Left colon (tissue), 2 donors: ENCODE results near the gene NFKBIL1. TPM values are rescaled to one million over a fixed set of nuclear protein-coding genes. Genes with fewer than 3 reads are reported as not detected.
"Not testable (repeated sequence)": the region's sequence is repeated elsewhere in the genome, so short reads cannot be mapped to it uniquely, and the experiment has no call there.

Experiments
- ATAC-seq: fragments of 200-7000 bp; cut with Tn5 transposase; one replicate; pipeline ENCODE4 v1.9.1; 2020; ENCODE audit warnings: mild to moderate bottlenecking, moderate library complexity
- DNase-seq, 2 donors: peaks; one replicate each; pipeline ENCODE4 v3.0.0-alpha.2; 2020
- intact Hi-C, 2 donors: fragments of 100-400 bp; cut with DNase I in 1 of 2; cut with micrococcal nuclease in 1 of 2; formaldehyde crosslinking; loops; one replicate each; pipeline versions ENCODE4 v1.11.2 to v1.14.0; 2022; cut with DNase I, micrococcal nuclease
- long read RNA-seq: library from polyadenylated mRNA; unstranded; transcript quantifications from one replicate; pipeline ENCODE4 v2.0.0, GENCODE V29; 2021
- total RNA-seq, 2 donors: library from RNA; stranded (reverse); fragmentation: NEBNext Ultra II Directional; extraction: Animal tissue kit (Norgen Biotek cat#: 25700); gene quantifications; one replicate each; pipeline ENCODE4 v1.2.1, GENCODE V29; 2021
- donor health status: DM: no; HTN: no; CAD: no.
- donor health status: DM: yes; HTN: yes; CAD: no.

Gene NFKBIL1, protein sequence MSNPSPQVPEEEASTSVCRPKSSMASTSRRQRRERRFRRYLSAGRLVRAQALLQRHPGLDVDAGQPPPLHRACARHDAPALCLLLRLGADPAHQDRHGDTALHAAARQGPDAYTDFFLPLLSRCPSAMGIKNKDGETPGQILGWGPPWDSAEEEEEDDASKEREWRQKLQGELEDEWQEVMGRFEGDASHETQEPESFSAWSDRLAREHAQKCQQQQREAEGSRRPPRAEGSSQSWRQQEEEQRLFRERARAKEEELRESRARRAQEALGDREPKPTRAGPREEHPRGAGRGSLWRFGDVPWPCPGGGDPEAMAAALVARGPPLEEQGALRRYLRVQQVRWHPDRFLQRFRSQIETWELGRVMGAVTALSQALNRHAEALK
- 10 to 100 TPM; 14.4 to 18.0 TPM for total RNA-seq
- long read RNA-seq, transcript NFKBIL1-203 (4 exons, 1,478 nt), result major isoform, 8 of 12 reads
- long read RNA-seq, partial matches to known transcripts, result 1 of 12 reads
- long read RNA-seq, other reads (novel, unspliced or antisense), result 0 of 12 reads

DNA sequence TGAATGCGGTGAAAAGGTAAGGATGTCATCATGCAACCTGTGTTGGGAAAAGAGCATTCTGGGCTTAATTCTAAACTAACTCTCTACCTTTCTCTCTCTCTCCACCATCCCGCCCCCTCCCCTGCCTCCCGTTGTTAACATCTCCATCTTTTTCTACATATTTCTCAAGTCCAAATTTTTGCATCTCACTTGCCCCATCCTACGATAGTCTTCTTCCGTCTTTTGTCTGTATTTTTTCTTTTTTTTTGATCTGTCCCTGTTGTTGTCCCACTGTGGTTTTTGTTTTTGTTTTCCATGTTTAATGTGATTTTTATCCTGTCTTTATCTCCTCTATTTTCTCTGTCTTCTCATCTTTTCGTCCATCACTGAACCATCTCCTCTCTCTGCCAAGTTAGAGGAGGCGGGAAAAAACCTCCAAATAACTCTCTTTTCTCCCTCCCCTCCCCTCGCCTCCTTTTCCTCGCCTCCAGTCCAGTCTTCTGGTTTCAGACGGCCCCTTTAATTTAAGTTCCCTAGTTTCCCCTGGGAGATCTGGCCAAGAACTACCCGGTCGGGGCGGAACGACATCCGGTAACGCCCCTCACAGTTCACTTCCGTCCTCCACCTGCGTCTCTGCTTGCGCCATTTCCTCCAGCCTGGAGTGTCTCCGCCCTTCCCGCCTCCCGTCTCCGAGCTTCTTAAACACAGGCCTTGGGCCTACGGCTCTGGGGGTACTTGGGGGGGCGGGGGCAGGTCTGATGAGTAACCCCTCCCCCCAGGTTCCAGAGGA is at the start of gene NFKBIL1:
Gene NFKBIL1, plus strand, starts transcription at position 651 of the 769 bp plus-strand sequence. Its CDS starts 87 bp downstream, at position 738.
- intact Hi-C loops, result no loop called here
- ATAC-seq (peak; percentile 95), DNase-seq (peak; percentile 93 to 97)

DNA sequence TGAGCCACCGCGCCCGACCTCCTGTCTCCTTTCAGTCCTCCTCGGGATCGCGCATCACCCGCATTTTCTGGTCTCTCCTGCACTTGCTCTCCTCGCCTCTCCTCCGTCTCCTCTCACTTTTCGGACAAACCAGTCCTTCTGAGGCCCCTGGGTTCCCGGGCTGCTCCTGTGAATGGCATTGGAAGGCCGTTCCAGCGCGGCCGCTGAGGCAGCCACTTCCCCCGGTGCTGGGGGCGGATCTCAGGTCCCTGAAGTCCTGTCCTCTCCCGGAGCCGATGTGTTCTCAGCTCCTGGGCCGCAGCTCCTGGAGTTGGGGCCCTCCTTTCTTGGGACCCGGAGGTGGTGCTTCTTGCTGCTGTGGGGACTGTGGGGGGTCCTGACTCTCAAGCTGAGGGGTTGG is 48.7 kb upstream of the NFKBIL1 start:
- DNase-seq (no peak), ATAC-seq (no peak)
- intact Hi-C loops, result no loop called here

DNA sequence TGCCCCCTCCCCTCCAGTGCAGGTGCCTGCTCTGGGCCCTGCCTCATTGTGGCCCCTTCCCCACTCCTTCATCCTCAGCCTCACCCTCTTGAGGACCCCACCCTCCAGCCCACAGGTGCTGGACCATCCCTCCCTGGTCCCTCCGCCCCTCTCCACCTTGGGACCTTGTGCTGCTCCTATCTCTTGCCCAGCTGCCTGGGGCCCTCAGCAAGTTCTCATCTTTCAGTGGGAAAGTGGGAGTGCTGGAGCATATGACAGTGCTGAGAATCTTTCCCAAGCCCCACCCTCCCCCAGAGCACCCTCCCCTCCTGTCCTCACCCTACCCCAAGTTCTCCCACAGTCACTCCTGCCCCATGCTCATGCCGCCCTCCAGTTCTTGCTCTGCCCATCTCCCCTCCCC is 47.8 kb upstream of the NFKBIL1 start:
- ATAC-seq, DNase-seq, intact Hi-C loops: not testable (repeated sequence)

DNA sequence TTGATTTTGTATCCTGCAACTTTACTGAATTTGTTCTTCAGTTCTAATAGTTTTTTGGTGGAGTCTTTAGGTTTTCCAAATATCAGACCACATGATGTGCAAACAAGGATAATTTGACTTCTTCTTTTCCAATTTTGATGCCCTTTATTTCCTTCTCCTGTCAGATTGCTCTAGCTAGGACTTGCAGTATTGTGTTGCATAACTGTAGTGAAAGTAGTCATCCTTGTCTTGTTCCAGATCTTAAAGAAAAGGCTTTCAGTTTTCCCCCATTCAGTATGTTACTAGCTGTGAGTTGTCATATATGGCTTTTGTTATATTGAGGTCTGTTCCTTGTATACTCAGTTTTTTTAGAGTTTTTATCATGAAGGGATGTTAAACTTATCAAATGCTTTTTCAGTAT is 44.8 kb upstream of the NFKBIL1 start:
- ATAC-seq, result no peak
- no peak for DNase-seq
- intact Hi-C loops, result no loop called here

DNA sequence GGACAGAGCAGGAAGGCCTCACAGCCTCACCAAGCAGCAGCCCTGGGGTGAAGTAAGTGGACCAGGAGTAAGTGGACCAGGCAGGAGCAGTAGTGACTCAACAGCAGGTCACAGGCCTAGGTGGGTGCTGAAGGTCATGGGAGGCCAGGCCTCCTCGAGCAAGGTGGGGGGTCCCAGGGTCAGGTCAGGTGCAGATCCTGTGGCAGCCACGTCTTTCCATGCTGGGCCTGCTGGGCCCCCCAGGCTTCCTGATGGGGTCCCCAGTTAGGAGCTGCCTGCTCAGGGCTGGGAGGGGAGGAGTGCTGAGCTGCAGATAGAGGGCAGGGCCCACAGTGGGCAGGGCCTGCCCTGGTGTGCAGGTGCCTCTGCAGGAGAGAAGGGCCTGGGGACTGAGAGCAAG is 38.4 kb upstream of the NFKBIL1 start:
- DNase-seq, ATAC-seq, intact Hi-C loops: not testable (repeated sequence)

DNA sequence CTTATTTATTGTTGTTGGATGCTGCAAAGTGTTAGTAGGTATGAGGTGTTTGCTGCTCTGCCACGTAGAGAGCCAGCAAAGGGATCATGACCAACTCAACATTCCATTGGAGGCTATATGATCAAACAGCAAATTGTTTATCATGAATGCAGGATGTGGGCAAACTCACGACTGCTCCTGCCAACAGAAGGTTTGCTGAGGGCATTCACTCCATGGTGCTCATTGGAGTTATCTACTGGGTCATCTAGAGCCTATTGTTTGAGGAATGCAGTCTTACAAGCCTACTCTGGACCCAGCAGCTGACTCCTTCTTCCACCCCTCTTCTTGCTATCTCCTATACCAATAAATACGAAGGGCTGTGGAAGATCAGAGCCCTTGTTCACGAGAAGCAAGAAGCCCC is 37.4 kb upstream of the NFKBIL1 start:
- DNase-seq, result no peak
- intact Hi-C loops, result no loop called here

DNA sequence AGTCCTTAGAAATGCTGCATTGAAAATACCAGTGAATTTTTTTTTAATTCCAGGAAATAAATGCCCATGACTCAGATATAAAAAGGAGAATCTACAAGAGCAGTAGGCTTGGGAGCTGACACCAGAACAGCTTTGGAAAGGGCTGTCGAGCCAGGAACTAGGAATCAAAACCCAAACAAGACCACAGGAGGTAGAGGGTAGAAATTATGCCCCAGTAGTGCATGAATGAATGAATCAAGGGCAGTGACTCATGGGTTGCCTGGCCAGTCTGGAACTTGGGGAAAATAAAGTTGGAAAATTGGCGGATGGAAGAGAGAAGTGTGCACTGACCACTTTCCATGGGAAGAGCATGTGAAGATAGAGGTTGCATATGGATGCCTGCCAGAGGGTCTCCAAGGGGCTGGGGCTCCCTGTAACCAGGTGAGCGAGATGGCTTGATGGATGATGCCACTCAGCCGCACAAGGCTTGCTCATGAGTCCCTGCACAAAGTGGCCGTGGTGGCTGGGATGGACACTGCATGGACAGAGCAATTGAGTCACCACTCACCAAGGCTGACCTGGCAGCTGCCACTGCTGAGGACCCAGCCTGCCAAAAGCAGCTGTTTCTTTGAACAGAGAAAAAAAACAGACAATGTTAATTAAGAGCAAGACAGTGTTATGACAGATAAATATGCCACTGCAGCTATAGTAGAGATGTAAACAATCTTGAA is 33.8 kb upstream of the NFKBIL1 start:
- intact Hi-C loops, result no loop called here
- DNase-seq (no peak), ATAC-seq (no peak)

More for the DNA sequence above, 37.4 kb upstream of the NFKBIL1 start:
- no peak for ATAC-seq

DNA sequence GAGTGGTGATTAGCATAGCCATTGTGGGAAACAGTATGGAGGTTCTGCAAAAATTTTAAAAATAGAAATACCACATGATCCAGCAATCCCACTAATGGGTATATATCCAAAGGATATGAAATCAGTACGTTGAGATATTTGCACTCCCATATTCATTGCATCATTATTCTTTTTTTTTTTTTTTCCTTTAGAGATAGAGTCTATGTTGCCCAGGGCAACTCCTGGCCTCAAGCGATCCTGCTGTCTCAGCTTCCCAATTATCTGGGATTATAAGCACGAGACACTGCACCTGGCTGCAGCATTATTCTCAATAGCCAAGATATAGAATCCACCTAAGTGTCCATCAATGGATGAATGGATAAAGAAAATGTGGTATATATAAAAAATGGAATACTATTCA is 25.6 kb upstream of the NFKBIL1 start:
- intact Hi-C loops, result no loop called here
- DNase-seq, result no peak
- no peak for ATAC-seq

DNA sequence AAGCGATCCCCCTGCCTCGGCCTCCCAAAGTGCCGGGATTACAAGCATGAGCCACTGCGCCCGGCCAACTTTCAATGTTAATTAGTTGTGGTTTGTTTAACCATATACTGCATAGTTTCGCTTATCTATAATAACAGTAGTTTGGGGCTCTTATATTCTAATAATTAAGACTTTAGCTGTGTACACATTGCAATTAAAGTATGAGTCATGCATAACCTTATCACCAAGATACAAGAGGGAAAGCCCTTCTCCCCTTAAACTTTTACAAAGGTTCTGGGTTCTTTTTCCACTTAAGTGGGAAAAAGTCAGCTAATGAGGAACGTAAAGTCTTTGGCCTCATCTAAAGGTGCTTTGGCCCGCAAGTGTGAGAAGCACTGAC is 21.9 kb upstream of the NFKBIL1 start:
- no peak for DNase-seq

DNA sequence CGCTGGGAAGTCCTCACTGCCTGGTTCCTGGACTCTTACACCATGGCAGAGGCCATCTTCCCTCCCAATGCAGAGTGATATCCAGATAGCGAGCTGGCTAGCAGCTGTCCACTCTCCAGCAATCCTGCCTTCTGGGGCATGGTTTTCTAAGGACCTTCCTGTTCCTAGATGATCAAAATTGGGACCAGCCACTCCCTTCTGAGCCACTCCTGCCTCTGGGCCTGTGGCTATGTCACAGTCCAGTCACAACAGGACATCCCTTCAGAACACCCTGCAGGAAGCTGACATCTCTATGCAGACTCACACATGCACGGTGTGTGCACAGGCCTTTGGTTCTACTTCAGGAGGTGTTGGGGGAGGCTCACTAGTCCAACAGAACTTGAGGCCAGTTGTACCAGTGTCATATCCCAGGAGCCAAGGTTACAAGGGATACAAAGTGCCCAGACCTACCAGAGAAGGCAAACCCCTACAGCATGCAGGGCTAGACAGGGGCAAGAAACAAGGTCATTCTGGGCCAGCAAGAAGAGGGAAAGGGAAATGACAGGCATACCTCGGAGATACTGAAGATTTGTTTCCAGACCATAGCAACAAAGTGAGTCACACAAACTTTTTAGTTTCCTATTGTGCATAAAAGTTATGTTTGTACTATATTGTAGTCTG is 21.3 kb upstream of the NFKBIL1 start:
- DNase-seq (no peak), ATAC-seq (no peak)
- intact Hi-C loops, result no loop called here

More for the DNA sequence above, 21.9 kb upstream of the NFKBIL1 start:
- no peak for ATAC-seq
- intact Hi-C loops, result no loop called here

DNA sequence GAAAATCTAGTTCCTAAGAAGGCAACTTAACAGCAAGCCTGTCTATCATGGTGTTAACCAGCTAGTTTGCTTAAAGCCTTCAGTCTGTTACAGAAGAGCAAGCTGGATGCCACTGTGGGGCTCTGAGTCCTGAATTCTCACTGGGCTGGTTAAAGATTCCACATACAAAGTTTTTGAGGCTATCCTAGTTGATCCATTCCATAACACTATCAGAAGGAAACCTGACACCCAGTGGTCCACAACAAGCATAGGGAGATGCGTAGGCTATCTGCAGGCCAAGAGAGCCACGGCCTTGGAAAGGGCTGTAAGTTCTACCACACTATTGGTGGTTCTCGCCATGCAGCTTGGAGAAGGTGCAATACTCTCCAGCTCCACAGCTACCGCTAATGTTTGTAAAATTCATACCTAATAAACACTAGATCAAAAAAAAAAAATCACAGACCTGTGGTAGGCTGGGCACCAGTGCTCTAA is 19.1 kb upstream of the NFKBIL1 start:
- intact Hi-C loops, result no loop called here
- peak; percentile 6 for ATAC-seq

DNA sequence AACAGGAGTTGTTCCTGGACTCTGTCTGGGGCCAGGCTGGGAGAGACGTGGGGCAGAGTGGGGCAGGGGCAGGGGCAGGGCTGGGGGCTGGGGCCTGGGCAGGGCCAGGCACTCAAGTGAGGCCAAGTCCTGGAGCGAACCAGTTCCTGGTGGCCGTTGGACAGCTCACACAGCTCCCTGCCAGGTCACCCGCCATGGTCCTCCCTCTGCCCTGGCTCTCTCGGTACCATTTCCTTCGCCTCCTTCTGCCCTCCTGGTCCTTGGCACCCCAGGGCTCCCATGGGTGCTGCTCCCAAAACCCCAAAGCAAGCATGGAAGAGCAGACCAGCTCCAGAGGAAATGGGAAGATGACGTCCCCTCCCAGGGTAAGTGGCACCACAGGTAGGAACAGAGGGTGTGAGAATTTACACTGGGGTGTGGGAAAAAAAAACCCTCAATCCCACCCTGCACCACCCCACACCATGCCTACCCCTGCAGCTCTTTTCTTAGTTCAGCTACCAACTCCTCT is 18.5 kb upstream of the NFKBIL1 start, which contains the start of gene MCCD1:
Gene MCCD1, plus strand, starts transcription at position 142 of the 508 bp plus-strand sequence. Its CDS starts 53 bp downstream, at position 195.
- intact Hi-C loops, result no loop called here
- ATAC-seq (peak; percentile 29), DNase-seq (no peak)

More for the DNA sequence above, 19.1 kb upstream of the NFKBIL1 start:
- no peak for DNase-seq

DNA sequence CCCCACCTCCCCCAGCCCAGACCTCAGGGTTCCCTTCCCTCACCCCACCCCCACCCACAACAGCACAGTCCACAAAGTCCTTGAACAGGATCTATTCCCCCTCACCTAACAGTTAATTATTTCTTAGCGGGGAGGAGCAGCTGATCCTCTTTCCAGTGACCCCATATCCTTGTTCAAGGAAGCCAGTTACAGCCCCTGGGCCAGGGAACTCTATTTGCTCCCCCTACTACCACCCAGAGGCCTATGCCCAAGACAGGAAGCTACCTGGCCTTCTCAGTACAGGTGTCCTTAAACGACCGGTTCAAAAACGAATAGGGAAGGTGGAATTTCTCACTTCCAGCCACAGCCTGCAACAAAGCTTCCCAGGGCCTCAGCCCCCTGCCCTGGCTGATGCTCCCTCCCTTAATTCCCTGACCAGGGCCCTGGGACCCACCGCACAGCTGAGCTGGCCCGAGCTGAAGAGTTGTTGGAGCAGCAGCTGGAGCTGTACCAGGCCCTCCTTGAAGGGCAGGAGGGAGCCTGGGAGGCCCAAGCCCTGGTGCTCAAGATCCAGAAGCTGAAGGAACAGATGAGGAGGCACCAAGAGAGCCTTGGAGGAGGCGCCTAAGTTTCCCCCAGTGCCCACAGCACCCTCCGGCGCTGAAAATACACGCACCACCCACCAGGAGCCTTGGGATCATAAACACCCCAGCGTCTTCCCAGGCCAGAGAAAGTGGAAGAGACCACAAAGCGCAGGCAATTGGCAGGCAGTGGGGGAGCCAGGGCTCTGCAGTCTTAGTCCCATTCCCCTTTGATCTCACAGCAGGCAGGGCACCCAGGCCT is 17.9 kb upstream of the NFKBIL1 start:
- DNase-seq, result no peak

DNA sequence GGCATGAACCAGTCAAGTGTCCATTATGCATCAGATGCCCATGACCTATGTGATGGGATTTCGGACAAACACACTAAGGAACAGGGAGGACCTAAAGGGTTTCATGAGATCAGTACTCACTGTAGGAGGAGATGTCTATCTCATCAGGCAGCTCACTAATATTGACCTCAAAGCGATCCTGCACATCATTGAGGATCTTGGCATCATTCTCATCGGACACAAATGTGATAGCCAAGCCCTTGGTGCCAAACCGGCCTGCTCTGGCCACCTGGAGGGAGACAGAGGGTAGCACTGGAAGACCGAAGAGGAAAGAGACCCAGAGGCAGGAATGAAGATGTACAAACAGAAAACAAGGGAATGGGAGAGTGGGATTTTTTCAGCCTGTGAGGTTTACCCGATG is 16.7 kb upstream of the NFKBIL1 start:
- ATAC-seq (no peak), DNase-seq (no peak)
- intact Hi-C loops, result no loop called here

More for the DNA sequence above, 17.9 kb upstream of the NFKBIL1 start:
- intact Hi-C loops, result no loop called here
- peak; percentile 24 for ATAC-seq

DNA sequence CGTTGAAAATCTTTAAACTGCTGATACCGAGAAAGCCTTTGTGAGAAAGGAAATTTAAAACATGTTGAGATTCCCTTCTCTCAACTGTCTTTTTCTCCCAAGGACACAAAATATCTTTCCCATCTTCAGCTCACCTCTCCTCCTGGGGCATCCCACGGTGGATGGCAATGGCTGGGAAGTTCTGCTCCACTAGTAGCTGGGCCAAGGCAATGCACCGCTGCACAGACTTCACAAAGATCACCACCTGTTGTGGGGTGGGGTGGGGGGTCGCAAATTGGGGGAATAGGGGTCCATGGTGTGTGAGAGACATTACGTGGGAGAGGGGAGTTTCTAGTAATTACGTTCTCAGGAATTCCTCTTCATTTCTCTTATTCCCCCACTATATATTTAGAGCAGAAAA is 16.2 kb upstream of the NFKBIL1 start:
- intact Hi-C loops, result no loop called here
- no peak for ATAC-seq

DNA sequence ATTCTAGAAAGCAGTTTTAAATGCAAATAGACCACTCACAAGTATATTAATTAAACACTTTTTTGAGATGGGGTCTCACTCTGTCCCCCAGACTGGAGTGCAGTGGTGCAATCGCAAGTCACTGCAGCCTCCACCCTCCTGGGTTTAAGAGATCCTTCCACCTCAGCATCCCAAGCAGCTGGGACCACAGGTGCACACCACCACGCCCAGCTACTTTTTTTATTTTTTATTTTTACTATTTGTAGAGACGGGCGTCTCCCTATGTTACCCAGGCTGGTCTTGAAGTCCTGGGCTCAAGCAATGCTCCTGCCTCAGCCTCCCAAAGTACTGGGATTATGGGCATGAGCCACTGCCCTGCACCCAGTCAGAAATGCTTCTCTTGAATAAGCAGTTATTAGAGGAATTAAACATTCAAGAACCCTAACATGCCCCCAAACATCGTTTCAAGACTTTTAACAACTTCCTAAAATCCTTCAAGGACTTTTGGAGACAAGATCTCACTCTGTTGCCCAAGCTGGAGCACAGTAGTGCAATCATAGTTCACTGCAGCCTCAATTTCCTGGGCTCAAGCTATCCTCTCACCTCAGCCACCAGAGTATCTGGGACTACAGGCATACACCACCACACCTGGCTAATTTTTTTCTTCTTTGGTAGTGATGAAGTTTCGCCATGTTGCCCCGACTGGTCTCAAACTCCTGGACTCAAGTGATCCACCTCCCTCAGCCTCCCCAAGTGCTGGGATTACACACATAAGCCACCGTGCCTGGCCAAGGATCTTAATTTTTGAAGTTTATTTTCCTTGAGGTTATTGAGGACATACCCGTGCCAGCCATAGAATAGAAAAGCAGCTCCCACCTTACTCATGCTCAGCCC is 15.4 kb upstream of the NFKBIL1 start:
- no peak for ATAC-seq
- intact Hi-C loops, result no loop called here

More for the DNA sequence above, 16.2 kb upstream of the NFKBIL1 start:
- no peak for DNase-seq

More for the DNA sequence above, 15.4 kb upstream of the NFKBIL1 start:
- no peak for DNase-seq
